Keratinocyte (primary cell): ENCODE results near the gene ATP5ME. TPM values are rescaled to one million over a fixed set of nuclear protein-coding genes. Genes with fewer than 3 reads are reported as not detected.

Source experiments
- DNase-seq: peaks from one replicate; pipeline ENCODE4 v3.0.0-alpha.2; 2011; ENCODE audit warnings: low read depth, missing footprints, low spot score
- FAIRE-seq: peaks from 2 replicates; lab custom pipeline; 2011; peaks lifted over from hg19 to GRCh38; lab: Jason Lieb, UNC
- H2AFZ ChIP-seq: 2 replicates; pipeline ENCODE4 v1.6.0; 2012; ENCODE audit warnings: low read length, control low read depth, inconsistent platforms; ENCODE audit not compliant: control insufficient read depth
- H3K27ac ChIP-seq: 2 replicates; pipeline ENCODE4 v1.5.1; 2011; ENCODE audit warnings: low read length; ENCODE audit not compliant: control insufficient read depth, insufficient read depth
- H3K27me3 ChIP-seq: 3 replicates; pipeline ENCODE4 v1.6.0; 2011; ENCODE audit warnings: low read length; ENCODE audit not compliant: control insufficient read depth, insufficient read depth; ENCODE audit errors: extremely low read depth
- H3K36me3 ChIP-seq, 2 experiments: 2 replicates in 1 of 2; 3 replicates in 1 of 2; pipeline ENCODE4 v1.5.1; 2011; ENCODE audit warnings: low read length in 2 of 2, mild to moderate bottlenecking in 1 of 2; ENCODE audit not compliant: control insufficient read depth in 2 of 2, insufficient read depth in 2 of 2; ENCODE audit errors: extremely low read depth in 1 of 2
- H3K4me1 ChIP-seq: 3 replicates; pipeline ENCODE4 v1.5.1; 2011; ENCODE audit warnings: low read length; ENCODE audit not compliant: control insufficient read depth, insufficient read depth; ENCODE audit errors: extremely low read depth
- H3K4me2 ChIP-seq: 3 replicates; pipeline ENCODE4 v1.6.0; 2011; ENCODE audit warnings: low read depth, low read length; ENCODE audit not compliant: control insufficient read depth, insufficient read depth; ENCODE audit errors: extremely low read depth
- H3K4me3 ChIP-seq, 3 experiments: fragments of 200-600 bp in 1 of 3; sonication (generic) in 1 of 3; 2 replicates in 2 of 3; 3 replicates in 1 of 3; pipeline ENCODE4 v1.5.1; 2011 to 2016; ENCODE audit warnings: low read length in 3 of 3, mild to moderate bottlenecking in 3 of 3, control low read depth in 2 of 3, inconsistent platforms in 1 of 3, low read depth in 1 of 3, mixed read lengths in 1 of 3, mixed run types in 1 of 3, moderate library complexity in 1 of 3; ENCODE audit not compliant: control insufficient read depth in 2 of 3, insufficient read depth in 2 of 3; ENCODE audit errors: extremely low read depth in 1 of 3
- H3K79me2 ChIP-seq: 2 replicates; pipeline ENCODE4 v1.6.0; 2012; ENCODE audit warnings: low read length; ENCODE audit not compliant: control insufficient read depth, insufficient read depth
- H3K9ac ChIP-seq: 3 replicates; pipeline ENCODE4 v1.6.0; 2011; ENCODE audit warnings: low read length; ENCODE audit not compliant: control insufficient read depth, insufficient read depth; ENCODE audit errors: extremely low read depth
- H3K9me1 ChIP-seq: 3 replicates; pipeline ENCODE4 v1.6.0; 2011; ENCODE audit warnings: low read length; ENCODE audit not compliant: control insufficient read depth, insufficient read depth; ENCODE audit errors: extremely low read depth
- H3K9me3 ChIP-seq: 2 replicates; pipeline ENCODE4 v1.5.1; 2012; ENCODE audit warnings: low read depth, low read length; ENCODE audit not compliant: control insufficient read depth
- H4K20me1 ChIP-seq: 3 replicates; pipeline ENCODE4 v1.6.0; 2011; ENCODE audit warnings: low read length; ENCODE audit not compliant: control insufficient read depth, insufficient read depth; ENCODE audit errors: extremely low read depth
- CTCF ChIP-seq, 3 experiments: IDR thresholded peaks in 1 of 3; conservative IDR thresholded peaks in 1 of 3; optimal IDR thresholded peaks in 1 of 3; 2 replicates in 2 of 3; 3 replicates in 1 of 3; pipeline versions ENCODE3 to v1.5.1; 2011; ENCODE audit warnings: low read length in 3 of 3, mild to moderate bottlenecking in 3 of 3, moderate library complexity in 2 of 3, control low read depth in 1 of 3, inconsistent platforms in 1 of 3; ENCODE audit not compliant: insufficient read depth in 2 of 3; ENCODE audit errors: extremely low read depth in 1 of 3
- EZH2 ChIP-seq: IDR thresholded peaks from one replicate; pipeline ENCODE4 v1.6.1; 2012; ENCODE audit warnings: inconsistent platforms, mild to moderate bottlenecking, low read length, moderate library complexity
- dilution Hi-C: fragments of 300-500 bp; cut with MboI; formaldehyde crosslinking; loops from one replicate; pipeline ENCODE4 v1.7.0; 2020; ENCODE audit warnings: low sequenced_read_pairs; ENCODE audit not compliant: extremely low pct_ligation_motif_present
- polyA plus RNA-seq, 5 experiments: library from polyadenylated mRNA; depleted of rRNA in 3 of 5; stranded (reverse) in 3 of 5; stranded (forward) in 1 of 5; unstranded in 1 of 5; fragments of >200 nt; gene quantifications; 1 replicate in 1 of 5; 2 replicates in 3 of 5; 3 replicates in 1 of 5; pipeline versions ENCODE4 v1.2.1 to v1.2.3, GENCODE V29; 2011 to 2012; ENCODE audit warnings: missing spikeins in 2 of 5, low read depth in 1 of 5, low replicate concordance in 1 of 5

The ATP5ME gene
- polyA plus RNA-seq, 1 donor (not counting 4 experiments of a cell fraction or from before 2014, with no cell fraction given), result 438 TPM

GRCh38 chr4:675980-676870, 2.1 kb upstream of the ATP5ME start:
- TF ChIP-seq CTCF (optimal IDR thresholded peaks at IDR 0.05 in 1 of 3, IDR thresholded peaks at IDR 0.05 in 1 of 3, conservative IDR thresholded peaks at IDR 0.05 in 1 of 3; ENCODE audit: extremely low read depth in 1 of 3, insufficient read depth in 2 of 3, low read length in 3 of 3) (no peak), EZH2 (no peak)

GRCh38 chr4:675036-675882, 1.2 kb upstream of the ATP5ME start:
- peak overlapping the region; percentile 91 for H3K4me2 ChIP-seq
- DNase-seq, result no peak
- peak overlapping the region; percentile 98 for H3K9ac ChIP-seq
- no peaks in the 10 kb centered on the region for H3K9me3 ChIP-seq
- dilution Hi-C loops, result no loop called here
- no peaks in the 10 kb centered on the region for H4K20me1 ChIP-seq
- H3K27ac ChIP-seq, result peak overlapping the region; percentile 95
- FAIRE-seq, result no peak
- H3K36me3 ChIP-seq, result peaks cover 12 to 16% of the 10 kb centered on the region in 2 experiments
- peaks cover 29% of the 10 kb centered on the region for H3K4me1 ChIP-seq
- no peak for TF ChIP-seq CTCF (optimal IDR thresholded peaks at IDR 0.05 in 1 of 3, IDR thresholded peaks at IDR 0.05 in 1 of 3, conservative IDR thresholded peaks at IDR 0.05 in 1 of 3; ENCODE audit: extremely low read depth in 1 of 3, insufficient read depth in 2 of 3, low read length in 3 of 3)
- H3K9me1 ChIP-seq, result no peaks in the 10 kb centered on the region
- H3K4me3 ChIP-seq, result peak overlapping the region; percentile 83 to 94 (median 86)
- H3K27me3 ChIP-seq, result no peaks in the 10 kb centered on the region
- H3K79me2 ChIP-seq, result peaks cover 21% of the 10 kb centered on the region
- H2AFZ ChIP-seq, result no peak overlapping the region

More at GRCh38 chr4:675980-676870, 2.1 kb upstream of the ATP5ME start:
- H4K20me1 ChIP-seq, result no peaks in the 10 kb centered on the region
- H3K9ac ChIP-seq, result no peak overlapping the region
- no peak overlapping the region for H2AFZ ChIP-seq
- H3K9me1 ChIP-seq, result no peaks in the 10 kb centered on the region
- H3K27me3 ChIP-seq, result no peaks in the 10 kb centered on the region
- H3K27ac ChIP-seq, result no peak overlapping the region
- H3K36me3 ChIP-seq, result peaks cover 8 to 13% of the 10 kb centered on the region in 2 experiments
- DNase-seq (no peak), FAIRE-seq (no peak)
- no peak overlapping the region for H3K4me2 ChIP-seq
- H3K4me3 ChIP-seq, result no peak overlapping the region
- dilution Hi-C loops, result no loop called here
- peaks cover 21% of the 10 kb centered on the region for H3K79me2 ChIP-seq
- no peaks in the 10 kb centered on the region for H3K9me3 ChIP-seq
- peaks cover 29% of the 10 kb centered on the region for H3K4me1 ChIP-seq
